Ovary (tissue), 9 donors: Measurements from ENCODE around the gene COL13A1. TPM values are rescaled to one million over a fixed set of nuclear protein-coding genes. Genes with fewer than 3 reads are reported as not detected.

Source experiments
- DNase-seq, 5 donors: peaks; one replicate each; pipeline ENCODE4 v3.0.0-alpha.2; 2019 to 2020
- H3K27ac ChIP-seq, 2 donors: fragments of 200-600 bp; one replicate each; pipeline versions ENCODE4 v1.5.1 to v1.8.0; 2019 to 2022
- H3K27me3 ChIP-seq: fragments of 200-600 bp; one replicate; pipeline ENCODE4 v1.8.0; 2022
- H3K36me3 ChIP-seq: fragments of 200-600 bp; sonication (generic); one replicate; pipeline ENCODE4 v1.5.1; 2019
- H3K4me1 ChIP-seq: one replicate; pipeline ENCODE4 v1.8.1; 2013; ENCODE audit warnings: mild to moderate bottlenecking, moderate library complexity; ENCODE audit not compliant: insufficient read depth
- H3K4me3 ChIP-seq: fragments of 200-600 bp; sonication (generic); one replicate; pipeline ENCODE4 v1.5.1; 2017
- H3K9me3 ChIP-seq, 2 donors: fragments of 200-600 bp in 1 of 2; sonication (generic) in 1 of 2; one replicate each; pipeline versions ENCODE4 v1.5.1 to v1.8.1; 2013 to 2019; ENCODE audit warnings: mild to moderate bottlenecking in 1 of 2, moderate library complexity in 1 of 2
- EP300 ChIP-seq: sonication (generic); formaldehyde crosslinking; IDR thresholded peaks from one replicate; pipeline ENCODE4 v1.6.1; 2017; ENCODE audit warnings: antibody characterized with exemption
- POLR2A ChIP-seq: fragments of 450-650 bp; IDR thresholded peaks from one replicate; pipeline ENCODE4 v1.6.1; 2017; ENCODE audit warnings: antibody characterized with exemption, mild to moderate bottlenecking, moderate library complexity
- WGBS, 3 donors: extraction: QIAGEN DNeasy Blood & Tissue Kit in 1 of 3; methylation state at CpG; one replicate each; pipeline versions ENCODE4 v1.1.5 to v1.1.7; 2013 to 2017; 5-methylcytosine and 5-hydroxymethylcytosine counted together
- intact Hi-C, 4 donors: fragments of 100-400 bp; cut with DNase I; formaldehyde crosslinking; loops; one replicate each; pipeline versions ENCODE4 v1.11.0 to v1.15.1; 2022 to 2023
- polyA plus RNA-seq, 2 donors: library from polyadenylated mRNA; stranded (reverse); fragments of 200-250 nt in 1 of 2; fragments of 350-450 nt in 1 of 2; fragmentation: Illumina TruSeq in 1 of 2; extraction: RNeasy Lipid Tissue Mini Kit (QIAGEN cat#74804) in 1 of 2; gene quantifications; one replicate each; pipeline ENCODE4 v1.2.3, GENCODE V29; 2013 to 2014
- total RNA-seq, 7 donors: library from RNA; depleted of rRNA in 2 of 7; stranded (reverse); fragments of >200 nt in 2 of 7; fragmentation: NEBNext Ultra II Directional in 3 of 7; extraction: Animal tissue kit (Norgen Biotek cat#: 25700) in 3 of 7; gene quantifications; one replicate each; pipeline versions ENCODE4 v1.1.0 to v1.2.4, GENCODE V29; 2016 to 2023
- TF ChIP-seq, protein P1 (sequence below), 3 donors: fragments of 450-650 bp in 2 of 3; fragments of 200-600 bp in 1 of 3; IDR thresholded peaks; one replicate each; pipeline versions ENCODE4 v1.5.1 to v1.8.0; 2016 to 2022; ENCODE audit warnings: antibody characterized with exemption in 3 of 3, mild to moderate bottlenecking in 1 of 3
- donor health status: DM: no; HTN: no; CAD: no; lungs with moderate emphysema.
- donor health status: DM: no; HTN: no; CAD: no.
- donor health status: Bipolar disorder and iron deficiency.
- donor health status: DM: yes; HTN: yes; CAD: no.
- donor health status: DM: no; HTN: no; CAD: no.
- donor health status: DM: yes; HTN: yes; CAD: no.

Gene COL13A1
- total and polyA plus RNA-seq, 9 donors, result 0.48 to 3.1 (median 1.1) TPM

DNA sequence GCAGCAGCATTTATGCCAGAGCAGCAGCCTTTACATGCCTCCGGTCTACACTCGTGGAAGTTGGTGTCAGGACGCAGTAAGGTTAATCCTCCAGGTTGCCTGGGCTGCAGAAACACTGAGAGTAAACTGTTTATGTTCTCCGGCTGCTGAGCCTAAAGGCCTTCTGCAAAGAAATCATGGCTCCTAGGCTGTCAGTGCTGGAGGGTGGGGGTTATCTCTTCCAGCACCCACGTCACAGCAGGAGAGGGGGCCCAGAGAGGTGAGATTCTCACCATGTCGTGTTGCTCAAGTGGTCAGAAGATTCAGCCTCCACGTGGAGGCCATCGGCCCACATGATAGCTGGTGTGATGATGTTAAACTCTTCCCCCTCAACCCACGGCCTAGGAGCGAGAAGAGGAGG lies 41.2 kb downstream of the COL13A1 start:
- WGBS, 3 donors, result 82 to 85% (median 83%) methylated on average over 10 of the region's 10 CpGs

DNA sequence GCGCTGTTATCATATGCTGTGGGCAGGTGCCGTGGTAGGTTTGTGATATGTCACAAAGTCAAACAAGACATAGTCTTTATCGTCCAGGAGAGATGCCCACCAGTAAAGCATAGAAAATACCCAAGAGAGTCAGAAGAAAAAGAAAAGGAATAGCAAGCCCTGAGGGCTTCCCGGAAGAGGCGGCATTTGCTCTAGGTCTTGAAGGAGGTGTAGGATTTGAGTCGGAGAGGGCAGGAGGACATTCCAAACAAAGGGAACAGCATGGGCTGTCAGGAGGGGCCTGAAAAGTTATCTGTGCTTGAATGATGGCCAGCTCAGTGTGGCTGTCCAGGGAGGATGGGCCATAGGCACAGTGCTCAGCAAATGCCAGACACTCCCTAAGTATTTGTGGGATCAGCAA lies 42.2 kb downstream of the COL13A1 start:
- no peak overlapping the region for H3K4me3 ChIP-seq
- H3K27me3 ChIP-seq, result no peaks in the 10 kb centered on the region
- no peaks in the 10 kb centered on the region for H3K4me1 ChIP-seq
- intact Hi-C loops, result no loop called here
- DNase-seq, result no peak
- no peak overlapping the region for H3K27ac ChIP-seq
- no peaks in the 10 kb centered on the region for H3K36me3 ChIP-seq
- WGBS, 3 donors, result 88 to 95% (median 90%) methylated on average over 6 of the region's 6 CpGs
- H3K9me3 ChIP-seq, result no peaks in the 10 kb centered on the region
- TF ChIP-seq POLR2A (no peak), EP300 (no peak)
- TF ChIP-seq, protein P1, sequence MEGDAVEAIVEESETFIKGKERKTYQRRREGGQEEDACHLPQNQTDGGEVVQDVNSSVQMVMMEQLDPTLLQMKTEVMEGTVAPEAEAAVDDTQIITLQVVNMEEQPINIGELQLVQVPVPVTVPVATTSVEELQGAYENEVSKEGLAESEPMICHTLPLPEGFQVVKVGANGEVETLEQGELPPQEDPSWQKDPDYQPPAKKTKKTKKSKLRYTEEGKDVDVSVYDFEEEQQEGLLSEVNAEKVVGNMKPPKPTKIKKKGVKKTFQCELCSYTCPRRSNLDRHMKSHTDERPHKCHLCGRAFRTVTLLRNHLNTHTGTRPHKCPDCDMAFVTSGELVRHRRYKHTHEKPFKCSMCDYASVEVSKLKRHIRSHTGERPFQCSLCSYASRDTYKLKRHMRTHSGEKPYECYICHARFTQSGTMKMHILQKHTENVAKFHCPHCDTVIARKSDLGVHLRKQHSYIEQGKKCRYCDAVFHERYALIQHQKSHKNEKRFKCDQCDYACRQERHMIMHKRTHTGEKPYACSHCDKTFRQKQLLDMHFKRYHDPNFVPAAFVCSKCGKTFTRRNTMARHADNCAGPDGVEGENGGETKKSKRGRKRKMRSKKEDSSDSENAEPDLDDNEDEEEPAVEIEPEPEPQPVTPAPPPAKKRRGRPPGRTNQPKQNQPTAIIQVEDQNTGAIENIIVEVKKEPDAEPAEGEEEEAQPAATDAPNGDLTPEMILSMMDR (IDR thresholded peaks at IDR 0.05), result no peak

More for the DNA sequence above, 41.2 kb downstream of the COL13A1 start:
- no peak overlapping the region for H3K4me3 ChIP-seq
- intact Hi-C loops, result no loop called here
- H3K4me1 ChIP-seq, result no peaks in the 10 kb centered on the region
- TF ChIP-seq, protein P1 (IDR thresholded peaks at IDR 0.05), result no peak
- TF ChIP-seq EP300 (no peak), POLR2A (no peak)
- no peaks in the 10 kb centered on the region for H3K9me3 ChIP-seq
- no peak overlapping the region for H3K27ac ChIP-seq
- H3K36me3 ChIP-seq, result no peaks in the 10 kb centered on the region
- no peak for DNase-seq
- no peaks in the 10 kb centered on the region for H3K27me3 ChIP-seq

DNA sequence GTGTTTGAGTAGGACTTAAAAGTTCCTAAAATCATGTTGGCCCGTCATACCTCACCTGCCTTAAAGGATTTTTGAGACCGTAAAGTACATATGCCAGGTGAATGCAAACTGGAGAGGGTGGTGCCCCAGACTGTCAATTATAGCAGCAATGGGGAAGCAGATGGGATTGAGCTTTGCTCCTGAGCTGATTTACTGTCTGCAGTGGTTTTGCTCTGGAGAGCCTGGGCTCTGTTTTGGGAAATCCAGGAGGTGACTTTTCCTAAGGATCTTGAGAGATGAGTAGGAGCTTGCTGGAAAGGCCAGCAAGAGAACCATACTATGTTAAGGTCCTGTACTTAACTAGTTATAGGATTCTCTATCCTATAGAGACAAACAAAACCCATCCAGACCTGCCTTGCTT lies 43.0 kb downstream of the COL13A1 start:
- Histone ChIP-seq H3K4me3 (no peak overlapping the region), H3K27ac (no peak overlapping the region), H3K4me1 (no peaks in the 10 kb centered on the region), H3K9me3 (no peaks in the 10 kb centered on the region), H3K36me3 (no peaks in the 10 kb centered on the region), H3K27me3 (no peaks in the 10 kb centered on the region)
- no peak for DNase-seq
- no peak for TF ChIP-seq POLR2A
- TF ChIP-seq, protein P1 (IDR thresholded peaks at IDR 0.05), result no peak
- TF ChIP-seq EP300, result no peak
- intact Hi-C loops, result no loop called here
- WGBS, 3 donors, result 87 to 98% (median 88%) methylated on average over 2 of the region's 2 CpGs

DNA sequence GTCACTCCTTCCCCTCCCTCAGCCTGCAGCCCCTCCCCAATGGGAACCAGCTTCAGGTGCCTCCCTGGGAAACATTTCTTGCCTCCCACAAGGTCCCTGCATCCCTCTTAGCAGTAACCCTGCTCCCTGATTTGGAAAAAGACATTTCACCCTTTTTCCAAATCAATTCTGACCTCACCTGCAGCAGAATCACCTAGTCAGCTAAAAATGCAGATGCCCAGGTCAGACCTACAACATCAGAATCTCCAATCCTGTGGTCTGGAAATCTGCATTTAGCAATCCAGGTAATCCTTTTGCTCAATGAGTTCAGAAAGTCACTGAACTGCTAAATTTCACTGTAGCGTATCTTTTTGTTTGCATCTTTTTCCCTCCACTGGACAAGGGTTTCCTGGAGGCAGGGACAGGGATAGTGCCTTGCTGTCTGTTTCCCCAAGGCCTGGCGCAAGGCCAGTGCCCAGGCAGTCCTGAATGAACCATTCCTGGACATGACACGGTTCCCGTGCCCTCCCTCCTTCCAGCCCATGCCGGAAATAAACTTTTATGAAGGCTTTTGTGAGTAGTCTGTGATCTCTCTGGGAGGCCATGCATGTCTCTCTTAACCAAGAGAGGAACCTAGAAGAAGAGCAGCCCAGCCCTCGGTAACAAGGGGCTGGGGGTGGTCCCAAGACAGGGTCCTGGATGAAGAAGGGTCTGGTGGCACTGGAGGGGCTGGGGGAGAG lies 44.0 kb downstream of the COL13A1 start:
- DNase-seq, result no peak
- 38 to 42% (median 41%) methylated on average over 6 of the region's 6 CpGs for WGBS, 3 donors
- H3K4me1 ChIP-seq, result no peaks in the 10 kb centered on the region
- intact Hi-C loops, result no loop called here
- no peaks in the 10 kb centered on the region for H3K27me3 ChIP-seq
- H3K36me3 ChIP-seq, result no peaks in the 10 kb centered on the region
- no peak overlapping the region for H3K4me3 ChIP-seq
- no peak overlapping the region for H3K27ac ChIP-seq
- TF ChIP-seq, protein P1 (IDR thresholded peaks at IDR 0.05), result no peak
- TF ChIP-seq EP300, result no peak
- TF ChIP-seq POLR2A, result no peak
- H3K9me3 ChIP-seq, result no peaks in the 10 kb centered on the region
